SW480 (cell line): Measurements from ENCODE around the gene GATAD2B.
"Not testable (repeated sequence)": the region's sequence is repeated elsewhere in the genome, so short reads cannot be mapped to it uniquely, and the experiment has no call there.

ENCODE experiments used
- DNase-seq: peaks from one replicate; pipeline ENCODE4 v3.0.0-alpha.2; 2016; ENCODE audit warnings: low spot score

GATAD2B gene

GRCh38 chr1:153795934-153796785, 126.6 kb downstream of the GATAD2B start:
- no peak for DNase-seq

GRCh38 chr1:153795330-153795837, 127.4 kb downstream of the GATAD2B start:
- DNase-seq = no peak

GRCh38 chr1:153794624-153795329, 128.0 kb downstream of the GATAD2B start:
- DNase-seq = no peak

GRCh38 chr1:153793973-153794615, 128.7 kb downstream of the GATAD2B start:
- DNase-seq = no peak

- no peak for DNase-seq
Observed at GRCh38 chr1:153793261-153793972, 129.4 kb downstream of the GATAD2B start.

GRCh38 chr1:153792631-153793041, 130.1 kb downstream of the GATAD2B start:
- no peak for DNase-seq

- no peak for DNase-seq
Observed at GRCh38 chr1:153791648-153792253, 131.0 kb downstream of the GATAD2B start.

GRCh38 chr1:153790966-153791647, 131.7 kb downstream of the GATAD2B start:
- DNase-seq = no peak

GRCh38 chr1:153790313-153790965, 132.3 kb downstream of the GATAD2B start:
- no peak for DNase-seq

- no peak for DNase-seq
Observed at GRCh38 chr1:153789478-153790034, 133.2 kb downstream of the GATAD2B start.

- no peak for DNase-seq
Observed at GRCh38 chr1:153786038-153786790, 136.6 kb downstream of the GATAD2B start.

GRCh38 chr1:153783233-153784190, 139.3 kb downstream of the GATAD2B start:
- peak; percentile 83 for DNase-seq

- not testable (repeated sequence) for DNase-seq
Observed at GRCh38 chr1:153782648-153783047, 140.1 kb downstream of the GATAD2B start.

- no peak for DNase-seq
Observed at GRCh38 chr1:153780551-153780950, 142.2 kb downstream of the GATAD2B start.

GRCh38 chr1:153779781-153780541, 142.8 kb downstream of the GATAD2B start:
- DNase-seq = no peak

- no peak for DNase-seq
Observed at GRCh38 chr1:153778824-153779519, 143.8 kb downstream of the GATAD2B start.
